Left lung (tissue), 10 donors: ENCODE measurements around the gene ASTN2. TPM values are rescaled to one million over a fixed set of nuclear protein-coding genes. Genes with fewer than 3 reads are reported as not detected.

Experiments
- ATAC-seq: fragments of 200-7000 bp; cut with Tn5 transposase; one replicate; pipeline ENCODE4 v1.9.1; 2020; ENCODE audit warnings: moderate library complexity
- DNase-seq, 4 donors: peaks; one replicate each; pipeline ENCODE4 v3.0.0-alpha.2; 2013 to 2020
- H3K27ac ChIP-seq, 2 donors: fragments of 200-600 bp; sonication (generic) in 1 of 2; one replicate each; pipeline versions ENCODE4 v1.5.0 to v1.8.0; 2020 to 2021
- H3K27me3 ChIP-seq, 2 donors: fragments of 200-600 bp; sonication (generic) in 1 of 2; one replicate each; pipeline versions ENCODE4 v1.5.0 to v1.8.0; 2020 to 2021
- H3K36me3 ChIP-seq, 2 donors: fragments of 200-600 bp; sonication (generic) in 1 of 2; one replicate each; pipeline versions ENCODE4 v1.5.0 to v1.8.0; 2020 to 2021
- H3K4me1 ChIP-seq, 2 donors: fragments of 200-600 bp; one replicate each; pipeline ENCODE4 v1.8.0; 2021
- H3K4me3 ChIP-seq, 2 donors: fragments of 200-600 bp; sonication (generic) in 1 of 2; one replicate each; pipeline versions ENCODE4 v1.5.0 to v1.8.0; 2020 to 2021; ENCODE audit warnings: mild to moderate bottlenecking in 1 of 2
- H3K9me3 ChIP-seq, 2 donors: fragments of 200-600 bp; sonication (generic) in 1 of 2; one replicate each; pipeline versions ENCODE4 v1.5.0 to v1.8.0; 2020 to 2021
- CTCF ChIP-seq, 2 donors: fragments of 200-600 bp; sonication (generic) in 1 of 2; IDR thresholded peaks; one replicate each; pipeline versions ENCODE4 v1.5.0 to v1.8.0; 2021; ENCODE audit warnings: antibody characterized with exemption in 2 of 2
- intact Hi-C, 2 donors: fragments of 100-400 bp; cut with DNase I; formaldehyde crosslinking; loops; one replicate each; pipeline versions ENCODE4 v1.11.2 to v1.14.2; 2022
- polyA plus RNA-seq, 6 donors: library from polyadenylated mRNA; unstranded; fragments of 120-200 nt; gene quantifications; one replicate each; pipeline ENCODE4 v1.2.1, GENCODE V29; 2013; ENCODE audit not compliant: insufficient read length in 6 of 6
- total RNA-seq, 2 donors: library from RNA; stranded (reverse); fragmentation: NEBNext Ultra II Directional; extraction: Animal tissue kit (Norgen Biotek cat#: 25700); gene quantifications; one replicate each; pipeline ENCODE4 v1.2.1, GENCODE V29; 2021
- donor health status: DM: no; HTN: yes; CAD: no.
- donor health status: DM: no; HTN: no; CAD: no.

Gene ASTN2
- total and polyA plus RNA-seq, 8 donors = 3.1 to 5.5 (median 4.5) TPM

GRCh38 chr9:117030254-117030768 is 384.5 kb downstream of the ASTN2 start:
- intact Hi-C loops = no loop called here
- no peak for ATAC-seq
- no peaks in the 10 kb centered on the region for H3K4me1 ChIP-seq
- H3K27me3 ChIP-seq = no peaks in the 10 kb centered on the region
- H3K9me3 ChIP-seq = no peaks in the 10 kb centered on the region
- no peak overlapping the region for H3K27ac ChIP-seq
- no peak overlapping the region for H3K4me3 ChIP-seq
- no peaks in the 10 kb centered on the region for H3K36me3 ChIP-seq
- DNase-seq = no peak
- TF ChIP-seq CTCF (IDR thresholded peaks at IDR 0.05) = no peak

- no peak overlapping the region for H3K27ac ChIP-seq
- H3K9me3 ChIP-seq = no peaks in the 10 kb centered on the region
- ATAC-seq = no peak
- H3K4me3 ChIP-seq = no peak overlapping the region
- H3K27me3 ChIP-seq = no peaks in the 10 kb centered on the region
- DNase-seq = no peak
- intact Hi-C loops = no loop called here
- H3K36me3 ChIP-seq = no peaks in the 10 kb centered on the region
- no peaks in the 10 kb centered on the region for H3K4me1 ChIP-seq
- TF ChIP-seq CTCF (IDR thresholded peaks at IDR 0.05) = no peak
These were observed 385.5 kb downstream of the ASTN2 start for GRCh38 chr9:117029341-117029740.

GRCh38 chr9:117028103-117028858 is 386.6 kb downstream of the ASTN2 start:
- H3K4me3 ChIP-seq = no peak overlapping the region
- no peak overlapping the region for H3K27ac ChIP-seq
- H3K27me3 ChIP-seq = no peaks in the 10 kb centered on the region
- ATAC-seq (no peak), DNase-seq (peak in 1 of 4 donors; percentile 1)
- TF ChIP-seq CTCF (IDR thresholded peaks at IDR 0.05) = no peak
- no peaks in the 10 kb centered on the region for H3K4me1 ChIP-seq
- H3K36me3 ChIP-seq = no peaks in the 10 kb centered on the region
- H3K9me3 ChIP-seq = no peaks in the 10 kb centered on the region
- intact Hi-C loops = no loop called here

- DNase-seq (no peak), ATAC-seq (no peak)
- no peak overlapping the region for H3K27ac ChIP-seq
These were observed 393.0 kb downstream of the ASTN2 start for GRCh38 chr9:117021906-117022305.

More at GRCh38 chr9:117021906-117022305, 393.0 kb downstream of the ASTN2 start:
- Histone ChIP-seq H3K4me1 (no peaks in the 10 kb centered on the region), H3K9me3 (no peaks in the 10 kb centered on the region), H3K4me3 (no peak overlapping the region), H3K27me3 (peaks cover 0 to 5% of the 10 kb centered on the region in 2 donors), H3K36me3 (no peaks in the 10 kb centered on the region)
- intact Hi-C loops = no loop called here
- no peak for TF ChIP-seq CTCF (IDR thresholded peaks at IDR 0.05)
